SH-SY5Y (cell line): ENCODE results near the gene ANTXR2.

ENCODE experiments used
- GATA2 ChIP-seq: IDR thresholded peaks from 2 replicates; pipeline ENCODE4 v1.6.1; 2011; ENCODE audit warnings: mild to moderate bottlenecking, low read depth, low read length
- GATA3 ChIP-seq: IDR thresholded peaks from 2 replicates; pipeline ENCODE4 v1.6.1; 2011; ENCODE audit warnings: low read depth, mild to moderate bottlenecking, low read length, moderate library complexity

DNA sequence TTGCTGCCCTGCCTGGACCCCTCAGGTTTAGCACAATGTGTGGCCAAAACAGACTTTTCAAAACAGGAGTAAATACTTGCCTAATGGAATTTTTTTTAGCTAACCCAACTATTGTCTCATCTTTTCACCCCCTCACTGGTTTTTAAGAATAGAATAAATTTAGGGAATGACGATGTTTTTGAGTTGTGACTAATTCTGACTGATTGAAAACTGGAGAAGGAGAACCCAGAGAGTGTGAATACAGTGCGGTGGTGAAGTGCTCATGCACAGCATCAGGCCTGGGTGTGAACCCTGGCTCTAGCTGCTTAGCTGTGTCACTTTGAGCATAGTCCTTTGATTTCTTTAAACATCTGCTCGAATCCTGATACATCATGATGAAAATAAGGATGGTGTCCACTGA, 10.5 kb downstream of the ANTXR2 start:
- TF ChIP-seq GATA2 (no peak), GATA3 (no peak)
